ENCODE results near the gene MED16. TPM values are rescaled to one million over a fixed set of nuclear protein-coding genes. Genes with fewer than 3 reads are reported as not detected.

The MED16 gene
- total and polyA plus RNA-seq, 2 of the 4 experiments (the other 2 are of a cell fraction) = 8.1 to 40.2 TPM

DNA sequence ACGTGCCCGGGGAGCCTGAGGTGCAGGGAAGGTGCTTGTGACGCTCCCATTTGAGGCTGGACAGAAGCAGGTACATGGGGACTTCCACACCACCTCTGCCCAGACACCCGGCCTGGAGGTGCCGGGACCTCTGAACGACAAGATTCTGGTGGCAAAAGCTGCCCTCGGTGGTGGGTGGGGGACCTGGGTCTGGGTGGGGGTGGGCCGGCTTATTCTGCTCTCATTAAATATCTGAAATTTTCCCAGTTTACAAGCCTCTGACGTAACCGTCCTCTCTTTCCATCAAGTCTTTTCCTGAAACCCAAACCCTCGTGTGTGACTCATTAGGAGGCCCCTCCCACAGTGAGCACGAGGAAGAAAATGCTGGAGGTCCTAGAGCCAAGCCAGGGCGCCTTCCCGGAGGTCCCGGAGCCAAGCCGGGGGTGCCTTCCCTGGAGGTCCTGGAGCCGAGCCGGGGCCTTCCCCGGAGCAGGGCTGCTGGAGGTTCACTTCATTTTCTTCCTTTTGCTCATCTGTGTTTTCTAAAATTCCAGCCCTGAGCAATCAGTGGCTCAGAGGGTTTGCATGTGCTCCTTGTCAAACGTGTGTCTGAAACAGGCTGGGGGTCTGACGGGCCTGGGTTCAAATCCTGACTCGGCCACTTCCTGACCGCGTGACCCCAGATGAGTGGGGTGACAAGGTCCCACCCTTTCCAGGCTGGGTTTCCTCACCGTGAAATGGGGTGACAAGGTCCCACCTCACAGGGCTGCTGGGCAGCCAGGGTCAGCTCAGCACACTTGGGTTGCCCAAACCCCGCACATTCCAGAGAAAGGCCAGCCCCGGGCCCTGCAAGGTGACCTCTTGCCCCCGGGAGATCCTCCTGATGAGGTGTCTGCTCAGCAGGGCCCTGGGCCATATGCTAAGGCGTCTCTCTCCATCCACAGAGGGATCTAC lies 23.5 kb downstream of the MED16 start:
- Histone ChIP-seq H2AK9ac (replicated peaks; ENCODE audit: low read depth, low read length, poor library complexity) (peak overlapping the region; percentile 99), H2BK15ac (ENCODE audit: low read depth, low read length) (peak overlapping the region; percentile 54; the same call in 1 of the 3 replicates), H4K8ac (ENCODE audit: low read depth in 2 of 2, low read length in 2 of 2) (peak overlapping the region; percentile 28 to 90), H2AK5ac (ENCODE audit: low read depth, low read length) (peak overlapping the region; percentile 98), H2BK5ac (ENCODE audit: low read depth, low read length, poor library complexity, severe bottlenecking) (peak overlapping the region; percentile 88), H3K9me3 (ENCODE audit: control insufficient read depth, insufficient read depth, low read length) (no peaks in the 10 kb centered on the region), H3K9me1 (ENCODE audit: insufficient read depth, low read length) (no peaks in the 10 kb centered on the region; the same call in 1 of the 2 replicates), H3K27me3 (ENCODE audit: control insufficient read depth, insufficient read depth, low read length) (no peaks in the 10 kb centered on the region), H4K20me1 (ENCODE audit: insufficient read depth, low read length) (peaks cover 16% of the 10 kb centered on the region), H3K79me1 (ENCODE audit: low read depth in 1 of 2, low read length in 2 of 2) (peaks cover 7 to 22% of the 10 kb centered on the region in 2 experiments; a peak in 2 of 4 replicates), H2BK120ac (ENCODE audit: low read depth, low read length) (peak overlapping the region; percentile 82), H4K5ac (ENCODE audit: low read depth, low read length) (peak overlapping the region; percentile 43), H3K56ac (ENCODE audit: extremely low read depth, insufficient read depth, low read length) (no peak overlapping the region), H2AFZ (replicated peaks; ENCODE audit: low read length, poor library complexity) (peak overlapping the region; percentile 72), H3K23ac (ENCODE audit: low read depth, low read length) (no peak overlapping the region), H4K91ac (ENCODE audit: insufficient read depth, low read depth, low read length) (peak overlapping the region; percentile 97), H3K4ac (ENCODE audit: low read depth, low read length) (peak overlapping the region; percentile 93), H3K14ac (replicated peaks; ENCODE audit: low read depth, low read length) (peak overlapping the region; percentile 72), H3K9ac (ENCODE audit: low read depth, low read length) (no peak overlapping the region), H3K4me2 (ENCODE audit: low read depth, low read length) (peak overlapping the region; percentile 11; the same call in 1 of the 2 replicates), H3K27ac (ENCODE audit: insufficient read depth, low read length) (peak overlapping the region; percentile 73), H3K36me3 (ENCODE audit: control insufficient read depth, insufficient read depth, low read length) (peaks cover 23% of the 10 kb centered on the region), H3K4me1 (ENCODE audit: control insufficient read depth, insufficient read depth, low read length) (peaks cover 22% of the 10 kb centered on the region), H2BK20ac (ENCODE audit: low read depth, low read length) (peak overlapping the region; percentile 74; the same call in 1 of the 2 replicates), H3K4me3 (ENCODE audit: insufficient read depth, low read depth, low read length) (no peak overlapping the region), H3K18ac (ENCODE audit: low read depth, low read length) (peak overlapping the region; percentile 40; the same call in 1 of the 2 replicates)
- intact Hi-C loops (cut with micrococcal nuclease) = loop anchor here (5.0 to 10.0 kb wide), 3 partner anchors 43 to 205 kb away; partner anchors contain the start of genes R3HDM4, RNF126 and WDR18
- peak; percentile 96 for DNase-seq
- no TSS peak for BruUV-seq (replicated peaks)
- peak; percentile 81 for ATAC-seq (ENCODE audit: low read depth)
- CTCF ChIA-PET = no interaction called here
- in situ Hi-C loops (cut with MboI; ENCODE audit: low sequenced_read_pairs) = no loop called here
- TF ChIP-seq MXI1 (IDR thresholded peaks at IDR 0.05; ENCODE audit: borderline replicate concordance, low read depth, low read length) (peak; percentile 83), FOS (IDR thresholded peaks at IDR 0.05; ENCODE audit: low read depth, low read length) (peak; percentile 73), CEBPB (IDR thresholded peaks at IDR 0.05; ENCODE audit: low read depth, low read length) (peak; percentile 50), MAZ (IDR thresholded peaks at IDR 0.05; ENCODE audit: borderline replicate concordance, low read depth, low read length) (peak; percentile 81; the same call in 1 of the 2 replicates)
- TF ChIP-seq, protein P1, sequence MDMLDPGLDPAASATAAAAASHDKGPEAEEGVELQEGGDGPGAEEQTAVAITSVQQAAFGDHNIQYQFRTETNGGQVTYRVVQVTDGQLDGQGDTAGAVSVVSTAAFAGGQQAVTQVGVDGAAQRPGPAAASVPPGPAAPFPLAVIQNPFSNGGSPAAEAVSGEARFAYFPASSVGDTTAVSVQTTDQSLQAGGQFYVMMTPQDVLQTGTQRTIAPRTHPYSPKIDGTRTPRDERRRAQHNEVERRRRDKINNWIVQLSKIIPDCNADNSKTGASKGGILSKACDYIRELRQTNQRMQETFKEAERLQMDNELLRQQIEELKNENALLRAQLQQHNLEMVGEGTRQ (IDR thresholded peaks at IDR 0.05; ENCODE audit: low read depth, low read length) = no peak
- WGBS, 2 experiments (ENCODE audit: extremely low coverage in 2 of 2, insufficient read length in 1 of 2) = 31% methylated on average over 11 of the region's 29 CpGs; no CpG with 5 or more reads in 1 of the 2 experiments
- dilution Hi-C loops (cut with HindIII; ENCODE audit: low sequenced_read_pairs, unreplicated experiment) = no loop called here
- POLR2A ChIA-PET (ENCODE audit: unreplicated experiment) = no interaction called here

Measured in IMR-90 (cell line).